SIG-M5 treated with dmso at 0.1 percent for 504 hours (cell line): ENCODE data around the gene RIIAD1.
"Not testable (repeated sequence)": the region's sequence is repeated elsewhere in the genome, so short reads cannot be mapped to it uniquely, and the experiment has no call there.

Experiments used
- DNase-seq: peaks from one replicate; lab custom pipeline; 2025; ENCODE audit not compliant: unreplicated experiment; lab: John Stamatoyannopoulos, UW

Gene RIIAD1

DNA sequence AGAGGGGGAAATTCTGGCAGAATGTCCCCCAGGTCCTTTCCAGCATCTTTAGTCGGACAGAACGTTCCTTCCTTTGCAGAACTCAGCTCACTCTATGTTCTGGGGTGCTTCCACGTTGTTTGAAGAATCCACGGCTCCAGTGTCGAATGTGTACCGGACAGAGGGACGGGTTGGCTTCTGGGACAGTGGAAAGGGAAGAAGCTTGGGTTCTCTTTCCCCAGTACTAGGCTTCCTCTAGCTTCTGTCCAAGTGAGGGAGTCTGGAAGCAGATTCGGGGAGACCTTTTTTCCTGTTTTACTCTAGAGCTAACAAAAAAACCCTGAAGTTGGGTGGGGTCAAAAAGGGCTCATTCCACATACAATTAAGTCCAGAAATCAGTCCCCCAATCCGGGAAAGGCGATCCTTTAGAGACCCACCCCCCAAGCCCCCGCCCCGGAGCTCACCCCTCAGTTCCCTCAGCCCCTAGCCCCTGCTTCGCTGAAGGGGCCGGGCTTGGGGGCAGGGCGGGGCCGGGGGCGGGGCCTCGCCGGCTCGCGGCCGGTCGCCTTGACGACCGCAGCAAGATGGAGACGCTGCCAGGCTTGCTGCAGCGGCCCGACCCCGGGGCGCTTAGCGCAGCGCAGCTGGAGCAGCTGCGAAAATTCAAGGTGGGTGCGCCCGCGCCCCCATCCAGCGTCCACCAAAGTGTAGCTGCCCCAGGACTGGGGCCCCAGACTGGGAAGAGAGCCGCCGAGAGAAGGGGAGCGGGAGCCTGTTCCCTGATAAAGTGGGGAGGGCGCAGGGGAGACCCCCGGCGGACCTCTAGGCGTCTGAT lies at the start of gene RIIAD1:
Gene RIIAD1, plus strand, starts transcription at position 549 of the 814 bp plus-strand sequence. Its CDS starts 15 bp downstream, at position 564.
- DNase-seq: no peak

- DNase-seq: no peak
Observed at GRCh38 chr1:151673407-151673806, 47.9 kb upstream of the RIIAD1 start.

- no peak for DNase-seq
Observed at GRCh38 chr1:151680391-151680790, 40.9 kb upstream of the RIIAD1 start.

- no peak for DNase-seq
Observed at GRCh38 chr1:151680826-151681225, 40.5 kb upstream of the RIIAD1 start.

- no peak for DNase-seq
Observed at GRCh38 chr1:151681923-151682322, 39.4 kb upstream of the RIIAD1 start.

DNA sequence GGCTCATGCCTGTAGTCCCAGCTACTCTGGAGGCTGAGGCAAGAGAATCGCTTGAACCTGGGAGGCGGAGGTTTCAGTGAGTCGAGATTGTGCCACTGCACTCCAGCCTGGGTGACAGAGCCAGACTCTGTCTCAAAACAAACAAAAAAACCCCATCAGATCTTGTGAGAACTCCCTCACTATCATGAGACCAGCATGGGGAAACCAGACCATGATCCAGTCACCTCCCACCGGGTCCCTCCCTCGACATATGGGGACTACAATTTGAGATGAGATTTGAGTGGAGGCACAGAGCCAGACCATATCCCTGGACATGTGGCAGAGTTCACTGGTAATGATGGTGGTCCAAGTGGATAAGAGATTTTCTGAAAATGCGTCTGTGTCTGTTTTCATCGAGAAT lies 38.4 kb upstream of the RIIAD1 start:
- not testable (repeated sequence) for DNase-seq

DNA sequence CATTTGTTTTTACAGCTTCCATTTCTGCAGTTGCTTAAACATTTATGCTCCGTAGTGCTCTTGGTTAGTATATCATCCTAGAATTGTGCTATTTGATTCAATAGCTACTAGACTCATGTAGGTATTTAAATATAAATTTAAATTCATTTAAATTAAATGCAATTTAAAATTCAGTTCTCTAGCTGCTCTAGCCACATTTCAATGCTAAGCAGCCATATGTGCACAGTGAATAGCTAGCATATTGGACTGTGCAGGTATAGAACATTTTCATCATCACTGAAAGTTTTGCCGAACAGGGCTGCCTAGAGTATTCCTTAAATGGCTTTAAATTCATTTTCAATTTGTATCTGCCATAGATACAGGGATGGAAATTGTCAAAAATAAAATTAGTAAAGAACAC lies 37.2 kb upstream of the RIIAD1 start:
- DNase-seq: no peak

- DNase-seq: no peak
Observed at GRCh38 chr1:151686561-151686960, 34.8 kb upstream of the RIIAD1 start.

DNA sequence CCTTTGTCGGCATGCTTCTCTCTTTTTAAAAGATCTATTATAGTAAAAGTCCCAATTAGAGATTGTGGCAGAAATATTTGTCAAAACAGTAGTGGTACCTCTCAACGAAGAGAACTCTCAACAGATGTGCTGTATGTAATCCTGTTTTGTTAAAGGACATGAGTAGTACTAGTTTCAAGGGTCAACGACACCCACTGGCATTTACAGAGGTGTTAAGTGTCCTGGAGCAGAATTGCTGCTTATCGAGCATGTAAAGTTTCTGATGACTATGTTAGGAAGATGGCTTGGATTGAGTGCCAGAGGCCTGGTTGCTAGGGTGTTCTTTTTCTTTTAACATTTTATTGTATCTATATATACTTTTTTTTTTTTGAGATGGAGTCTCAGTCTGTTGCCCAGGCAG lies 31.8 kb upstream of the RIIAD1 start:
- DNase-seq: no peak

GRCh38 chr1:151692226-151692625 lies 29.1 kb upstream of the RIIAD1 start:
- peak; percentile 51 for DNase-seq

DNA sequence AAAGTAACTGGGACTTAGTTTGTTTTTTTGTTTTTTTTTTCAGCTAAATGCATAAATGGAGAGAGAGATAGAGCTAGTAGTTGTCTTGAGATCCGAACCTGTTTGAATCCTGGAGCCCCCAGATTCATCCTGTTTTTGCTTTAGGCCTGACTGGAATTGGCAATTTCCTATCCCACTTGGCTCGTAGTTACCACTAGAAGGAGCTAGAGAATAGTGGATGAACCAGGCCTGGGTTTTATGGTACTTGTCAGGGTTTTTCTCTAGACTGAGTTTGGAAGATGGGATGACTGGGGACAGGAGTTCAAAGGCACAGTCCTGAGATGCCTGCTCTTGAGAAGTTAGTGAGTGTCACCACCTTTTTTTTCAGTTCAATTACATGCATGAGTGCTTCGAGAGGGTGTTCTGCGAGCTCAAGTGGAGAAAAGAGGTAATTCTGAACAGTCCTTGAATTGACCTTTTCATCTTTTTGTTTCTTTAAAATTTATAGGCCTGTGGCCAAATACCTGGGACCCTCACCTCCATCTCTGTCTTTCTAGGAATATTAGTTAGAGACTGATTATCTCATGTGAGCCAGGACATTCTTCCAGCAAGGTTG lies 28.2 kb upstream of the RIIAD1 start:
- peak; percentile 57 for DNase-seq

DNA sequence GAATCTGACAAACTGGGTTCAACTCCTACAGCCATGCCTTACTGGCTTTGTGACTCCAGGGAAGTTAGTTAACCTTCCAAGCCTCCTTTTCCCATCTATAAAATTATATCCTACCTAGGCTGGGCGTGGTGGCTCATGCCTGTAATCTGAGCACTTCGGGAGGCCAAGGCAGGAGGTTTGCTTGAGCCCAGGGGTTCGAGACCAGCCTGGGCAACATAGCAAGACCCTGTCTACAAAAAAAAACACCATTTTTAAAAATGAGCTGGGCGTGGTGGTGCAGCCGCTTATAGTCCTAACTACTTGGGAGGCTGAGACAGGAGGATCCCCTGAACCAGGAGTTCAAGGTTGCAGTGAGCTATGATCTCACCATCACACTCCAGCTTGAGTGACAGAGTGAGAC lies 19.8 kb upstream of the RIIAD1 start:
- DNase-seq: no peak

DNA sequence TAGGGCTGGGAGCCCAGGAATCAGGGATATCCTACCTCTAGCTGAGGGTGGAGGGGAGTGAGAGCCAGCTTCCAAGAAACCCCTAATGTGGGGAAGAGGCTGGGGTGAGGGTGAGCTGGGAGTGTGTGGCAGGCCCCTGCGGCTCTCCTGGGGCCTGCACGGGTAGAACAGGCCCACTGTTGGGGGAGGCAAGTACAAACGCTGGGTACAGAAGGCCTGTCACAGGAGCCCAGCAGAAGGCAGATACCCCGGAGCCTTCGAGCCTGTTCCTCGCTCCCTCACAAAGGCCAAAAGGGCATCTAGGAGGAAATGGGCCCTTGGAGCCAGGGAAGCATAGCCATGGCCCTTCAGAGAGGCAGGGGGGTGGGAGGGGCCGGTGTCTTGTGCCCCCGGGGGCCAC lies 18.4 kb upstream of the RIIAD1 start:
- DNase-seq: no peak

DNA sequence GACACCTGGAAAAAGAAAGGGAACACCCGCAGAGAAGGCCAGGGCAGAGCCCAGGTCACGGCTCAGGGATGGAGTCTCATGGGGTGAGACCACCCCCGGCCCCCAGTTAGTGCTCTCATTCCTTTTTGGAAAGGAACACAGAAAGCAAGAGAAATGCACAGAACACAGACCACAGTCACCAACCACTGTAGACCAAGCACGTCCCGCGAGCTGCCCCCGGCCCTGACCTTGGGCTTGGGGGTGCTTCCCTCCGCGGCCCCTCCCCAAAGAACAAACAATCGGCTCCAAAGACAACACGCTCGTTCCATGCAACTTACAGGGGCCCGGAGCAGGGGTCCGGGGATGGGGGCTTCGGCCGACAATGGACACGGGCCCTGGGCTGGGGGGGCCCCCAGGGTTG lies 17.5 kb upstream of the RIIAD1 start:
- no peak for DNase-seq

DNA sequence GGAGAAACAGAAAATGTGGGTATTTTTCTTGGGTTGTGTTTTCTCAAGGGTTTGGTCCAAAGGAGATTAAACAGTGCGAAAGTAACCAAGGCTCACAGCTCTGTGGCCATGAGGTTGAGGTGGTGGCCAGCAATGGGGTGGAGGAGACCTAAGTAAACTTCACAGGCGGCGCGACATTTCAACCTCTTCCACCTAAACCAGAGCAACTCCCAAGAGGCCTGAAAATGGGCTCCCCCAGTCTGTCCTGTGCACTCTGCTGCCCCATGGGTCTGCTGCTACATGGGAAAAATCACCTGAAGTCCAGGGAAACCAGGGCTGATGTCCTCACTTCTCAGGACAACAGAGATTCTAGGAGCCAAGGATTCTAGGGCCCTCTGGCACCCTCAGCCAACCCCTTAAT lies 17.1 kb upstream of the RIIAD1 start:
- DNase-seq: no peak

- DNase-seq: no peak
Observed at GRCh38 chr1:151705146-151705545, 16.2 kb upstream of the RIIAD1 start.

- DNase-seq: no peak
Observed at GRCh38 chr1:151705753-151706463, 15.4 kb upstream of the RIIAD1 start.

- DNase-seq: no peak
Observed at GRCh38 chr1:151706464-151707415, 14.6 kb upstream of the RIIAD1 start.

- no peak for DNase-seq
Observed at GRCh38 chr1:151707541-151708065, 13.7 kb upstream of the RIIAD1 start.

- no peak for DNase-seq
Observed at GRCh38 chr1:151708891-151709290, 12.4 kb upstream of the RIIAD1 start.
